HepG2 (cell line): ENCODE data around the gene PPY. TPM values are rescaled to one million over a fixed set of nuclear protein-coding genes. Genes with fewer than 3 reads are reported as not detected.

Experiments
- ARID2 ChIP-seq: sonication (generic); formaldehyde crosslinking; IDR thresholded peaks from 2 replicates; pipeline ENCODE4 v1.8.1; 2022; ENCODE audit warnings: mild to moderate bottlenecking, missing genetic modification reagents, borderline replicate concordance
- MIER2 ChIP-seq: IDR thresholded peaks from 2 replicates; pipeline ENCODE4 v1.6.1; 2016; ENCODE audit warnings: missing biosample characterization, missing genetic modification reagents
- MNT ChIP-seq: fragments of 450-650 bp; IDR thresholded peaks from 2 replicates; pipeline ENCODE4 v1.6.1; 2016
- TAF15 ChIP-seq: fragments of 200-400 bp; formaldehyde crosslinking; IDR thresholded peaks from one replicate; pipeline ENCODE4 v1.6.1; 2018; ENCODE audit warnings: mild to moderate bottlenecking, low read depth, low read length; ENCODE audit not compliant: poor library complexity, severe bottlenecking
- YEATS4 ChIP-seq: sonication (generic); formaldehyde crosslinking; IDR thresholded peaks from 2 replicates; pipeline ENCODE4 v1.4.0; 2020; ENCODE audit warnings: missing genetic modification reagents, borderline replicate concordance
- ZBTB46 ChIP-seq: sonication (generic); formaldehyde crosslinking; IDR thresholded peaks from 2 replicates; pipeline ENCODE4 v1.4.0; 2020; ENCODE audit warnings: mild to moderate bottlenecking, missing genetic modification reagents, borderline replicate concordance
- ZHX2 ChIP-seq, 2 experiments: sonication (generic) in 1 of 2; formaldehyde crosslinking in 1 of 2; IDR thresholded peaks; 2 replicates each; pipeline versions ENCODE4 v1.6.1 to v1.9.0; 2014 to 2022; ENCODE audit warnings: antibody characterized with exemption in 1 of 2, borderline replicate concordance in 1 of 2, inconsistent platforms in 1 of 2, low read depth in 1 of 2, missing genetic modification reagents in 1 of 2
- ZNF280D ChIP-seq: sonication (generic); formaldehyde crosslinking; IDR thresholded peaks from 2 replicates; pipeline ENCODE4 v1.5.1; 2020; ENCODE audit warnings: mild to moderate bottlenecking, missing genetic modification reagents
- ZNF441 ChIP-seq: sonication (generic); formaldehyde crosslinking; IDR thresholded peaks from 2 replicates; pipeline ENCODE4 v1.7.0; 2021; ENCODE audit warnings: missing genetic modification reagents, borderline replicate concordance
- polyA plus RNA-seq, 8 experiments: library from polyadenylated mRNA; depleted of rRNA in 3 of 8; stranded (reverse) in 7 of 8; unstranded in 1 of 8; fragments of >200 nt; fragmentation: Illumina TruSeq in 4 of 8; extraction: Trizol in 4 of 8; gene quantifications; 2 replicates each; pipeline versions ENCODE4 v1.2.1 to v1.2.3, GENCODE V29; 2011 to 2016; ENCODE audit warnings: low read depth in 4 of 8, missing spikeins in 1 of 8, mixed read lengths in 1 of 8; ENCODE audit not compliant: insufficient read depth in 1 of 8
- total RNA-seq, 5 experiments: library from RNA; depleted of rRNA; stranded (reverse); fragments of >200 nt; fragmentation: Illumina TruSeq; extraction: Trizol; gene quantifications; 2 replicates each; pipeline ENCODE4 v1.2.3, GENCODE V29; 2016; ENCODE audit warnings: low read depth in 1 of 5

PPY gene
- total and polyA plus RNA-seq, 2 of the 13 experiments (the other 11 are each of a cell fraction or from before 2014, with no cell fraction given), result not detected

GRCh38 chr17:43931062-43931571 is 11.2 kb downstream of the PPY start (continued):
- no peak for TF ChIP-seq ZNF280D (CRISPR knock-in tag)
- no peak for TF ChIP-seq ZNF441 (CRISPR knock-in tag)
- no peak for TF ChIP-seq ZBTB46 (CRISPR knock-in tag)
- no peak for TF ChIP-seq MIER2 (CRISPR knock-in tag)
- TF ChIP-seq ZHX2 (IDR thresholded peaks at IDR 0.05; ENCODE audit: low read depth), result no peak
- no peak for TF ChIP-seq ZHX2 (CRISPR knock-in tag; IDR thresholded peaks at IDR 0.05; ENCODE audit: borderline replicate concordance)
- no peak for TF ChIP-seq ARID2 (CRISPR knock-in tag)
- TF ChIP-seq MNT, result no peak
- TF ChIP-seq YEATS4, result no peak
- no peak for TF ChIP-seq TAF15
